GM23338 (cell line): ENCODE measurements around the gene GCN1. TPM values are rescaled to one million over a fixed set of nuclear protein-coding genes. Genes with fewer than 3 reads are reported as not detected.

Source experiments
- ATAC-seq: fragments of 200-7000 bp; cut with Tn5 transposase; 3 replicates; pipeline ENCODE4 v1.9.1; 2020
- DNase-seq: peaks from one replicate; pipeline ENCODE4 v3.0.0-alpha.2; 2015; ENCODE audit warnings: low spot score
- H2AFZ ChIP-seq: fragments of 200-600 bp; sonication (generic); 2 replicates; pipeline ENCODE4 v1.8.0; 2016; ENCODE audit warnings: antibody characterized with exemption, mild to moderate bottlenecking, moderate library complexity
- H3F3A ChIP-seq: fragments of 200-600 bp; sonication (generic); replicated peaks from 2 replicates; pipeline ENCODE4 v1.8.0; 2017; ENCODE audit warnings: antibody characterized with exemption, mixed run types, low read depth
- H3K27ac ChIP-seq: fragments of 200-600 bp; sonication (generic); 2 replicates; pipeline ENCODE4 v1.6.1; 2016; ENCODE audit warnings: low read depth
- H3K27me3 ChIP-seq: fragments of 200-600 bp; sonication (generic); 2 replicates; pipeline ENCODE4 v1.8.0; 2016; ENCODE audit warnings: mild to moderate bottlenecking, mixed run types, moderate library complexity; ENCODE audit not compliant: insufficient read depth
- H3K36me3 ChIP-seq: fragments of 200-600 bp; sonication (generic); 2 replicates; pipeline ENCODE4 v1.8.0; 2016; ENCODE audit warnings: mild to moderate bottlenecking; ENCODE audit not compliant: insufficient read depth
- H3K4me1 ChIP-seq: fragments of 200-600 bp; sonication (generic); 2 replicates; pipeline ENCODE4 v1.8.0; 2016; ENCODE audit warnings: mild to moderate bottlenecking, moderate library complexity; ENCODE audit not compliant: insufficient read depth
- H3K4me2 ChIP-seq: fragments of 200-600 bp; sonication (generic); 2 replicates; pipeline ENCODE4 v1.7.1; 2017; ENCODE audit warnings: mixed run types
- H3K4me3 ChIP-seq: fragments of 200-600 bp; sonication (generic); 2 replicates; pipeline ENCODE4 v1.6.1; 2016; ENCODE audit warnings: mixed run types
- H3K79me2 ChIP-seq: fragments of 200-600 bp; sonication (generic); replicated peaks from 2 replicates; pipeline ENCODE4 v1.8.0; 2017; ENCODE audit warnings: mild to moderate bottlenecking; ENCODE audit not compliant: insufficient read depth
- H3K9me2 ChIP-seq: fragments of 200-600 bp; sonication (generic); 2 replicates; pipeline ENCODE4 v1.8.0; 2017; ENCODE audit not compliant: insufficient read depth
- H4K20me1 ChIP-seq: fragments of 200-600 bp; sonication (generic); replicated peaks from 2 replicates; pipeline ENCODE4 v1.8.0; 2017; ENCODE audit warnings: mild to moderate bottlenecking; ENCODE audit not compliant: insufficient read depth
- H3K27ac Mint-ChIP-seq: 2 replicates; pipeline ENCODE4 v1.8.0; 2020; ENCODE audit warnings: inconsistent platforms, mild to moderate bottlenecking, moderate library complexity, mixed read lengths
- H3K27me3 Mint-ChIP-seq: 3 replicates; pipeline ENCODE4 v1.8.0; 2022; ENCODE audit warnings: low read depth, mild to moderate bottlenecking, moderate library complexity, mixed read lengths, inconsistent platforms; ENCODE audit not compliant: insufficient read depth, poor library complexity
- H3K36me3 Mint-ChIP-seq: 3 replicates; pipeline ENCODE4 v1.8.0; 2021; ENCODE audit warnings: low read depth, mild to moderate bottlenecking, inconsistent platforms, moderate library complexity, mixed read lengths
- H3K4me1 Mint-ChIP-seq: 3 replicates; pipeline ENCODE4 v1.8.0; 2020; ENCODE audit warnings: mild to moderate bottlenecking, inconsistent platforms, mixed read lengths
- H3K4me3 Mint-ChIP-seq: 3 replicates; pipeline ENCODE4 v1.8.0; 2021; ENCODE audit warnings: moderate library complexity, mild to moderate bottlenecking, inconsistent platforms, mixed read lengths
- H3K9me3 Mint-ChIP-seq: 3 replicates; pipeline ENCODE4 v1.8.0; 2020; ENCODE audit warnings: moderate library complexity, mild to moderate bottlenecking, inconsistent platforms, mixed read lengths
- EZH2phosphoT487 ChIP-seq: fragments of 200-600 bp; sonication (generic); IDR thresholded peaks from one replicate; pipeline ENCODE4 v1.8.1; 2018; ENCODE audit warnings: antibody characterized with exemption; ENCODE audit not compliant: unreplicated experiment
- JUNB ChIP-seq: IDR thresholded peaks from one replicate; pipeline ENCODE4 v1.6.1; 2016; ENCODE audit warnings: antibody characterized with exemption; ENCODE audit not compliant: unreplicated experiment
- NANOG ChIP-seq: IDR thresholded peaks from 2 replicates; pipeline ENCODE4 v1.6.1; 2016; ENCODE audit warnings: antibody characterized with exemption, borderline replicate concordance
- POLR2AphosphoS5 ChIP-seq: IDR thresholded peaks from 2 replicates; pipeline ENCODE4 v1.6.1; 2016; ENCODE audit warnings: antibody characterized with exemption, low read depth
- ZNF114 ChIP-seq: fragments of 250-450 bp; sonication (Bioruptor Pico); IDR thresholded peaks from 2 replicates; pipeline ENCODE4 v1.5.0; 2020; ENCODE audit warnings: mild to moderate bottlenecking, moderate library complexity
- ZNF331 ChIP-seq: fragments of 250-450 bp; sonication (Bioruptor Pico); IDR thresholded peaks from 2 replicates; pipeline ENCODE4 v1.5.0; 2020; ENCODE audit warnings: low read depth, mild to moderate bottlenecking, moderate library complexity
- polyA plus RNA-seq: library from polyadenylated mRNA; unstranded; fragments of >200 nt; fragmentation: Nextera tagmentation; extraction: Ambion mirVana; gene quantifications from 2 replicates; pipeline ENCODE4 v1.2.1, GENCODE V29; 2016
- total RNA-seq: library from RNA; depleted of rRNA; stranded (reverse); fragments of >200 nt; shearing (Covaris generic); gene quantifications from 2 replicates; pipeline ENCODE4 v1.2.3, GENCODE V29; 2014
- TF ChIP-seq, protein P1 (sequence below): fragments of 250-450 bp; sonication (Bioruptor Pico); IDR thresholded peaks from 2 replicates; pipeline ENCODE4 v1.5.0; 2020; ENCODE audit warnings: mild to moderate bottlenecking, moderate library complexity
- TF ChIP-seq, protein P2 (sequence below): IDR thresholded peaks from 2 replicates; pipeline ENCODE4 v1.6.1; 2016; ENCODE audit warnings: antibody characterized with exemption

Gene GCN1
- total and polyA plus RNA-seq, 2 experiments from 2014 or later = 18.0 to 177 TPM

DNA sequence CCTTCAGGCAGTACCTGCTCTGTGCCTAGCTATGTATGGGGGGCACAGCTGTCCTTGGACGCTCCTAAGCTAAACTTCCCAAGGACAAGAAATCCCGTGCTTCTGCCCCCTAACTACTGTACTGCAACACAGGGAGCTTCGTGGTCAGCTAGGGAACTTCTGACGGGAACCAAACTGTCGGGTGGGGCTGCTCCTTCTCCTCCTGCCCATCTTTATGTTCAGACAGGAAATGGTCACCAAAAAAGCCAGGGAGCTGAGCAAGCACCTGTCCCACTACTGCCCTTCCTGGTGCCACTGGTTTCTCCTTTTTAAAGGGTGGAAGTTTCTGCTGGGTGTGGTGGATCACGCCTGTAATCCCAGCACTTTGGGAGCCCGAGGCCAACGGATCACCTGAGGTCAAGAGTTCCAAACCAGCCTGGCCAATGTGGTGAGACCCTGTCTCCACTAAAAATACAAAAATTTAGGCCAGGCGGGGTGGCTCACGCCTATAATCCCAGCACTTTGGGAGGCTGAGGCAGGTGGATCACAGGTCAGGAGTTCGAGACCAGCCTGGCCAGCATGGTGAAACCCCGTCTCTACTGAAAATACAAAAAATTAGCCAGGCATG, 44.4 kb upstream of the GCN1 start (continued):
- TF ChIP-seq, protein P1, sequence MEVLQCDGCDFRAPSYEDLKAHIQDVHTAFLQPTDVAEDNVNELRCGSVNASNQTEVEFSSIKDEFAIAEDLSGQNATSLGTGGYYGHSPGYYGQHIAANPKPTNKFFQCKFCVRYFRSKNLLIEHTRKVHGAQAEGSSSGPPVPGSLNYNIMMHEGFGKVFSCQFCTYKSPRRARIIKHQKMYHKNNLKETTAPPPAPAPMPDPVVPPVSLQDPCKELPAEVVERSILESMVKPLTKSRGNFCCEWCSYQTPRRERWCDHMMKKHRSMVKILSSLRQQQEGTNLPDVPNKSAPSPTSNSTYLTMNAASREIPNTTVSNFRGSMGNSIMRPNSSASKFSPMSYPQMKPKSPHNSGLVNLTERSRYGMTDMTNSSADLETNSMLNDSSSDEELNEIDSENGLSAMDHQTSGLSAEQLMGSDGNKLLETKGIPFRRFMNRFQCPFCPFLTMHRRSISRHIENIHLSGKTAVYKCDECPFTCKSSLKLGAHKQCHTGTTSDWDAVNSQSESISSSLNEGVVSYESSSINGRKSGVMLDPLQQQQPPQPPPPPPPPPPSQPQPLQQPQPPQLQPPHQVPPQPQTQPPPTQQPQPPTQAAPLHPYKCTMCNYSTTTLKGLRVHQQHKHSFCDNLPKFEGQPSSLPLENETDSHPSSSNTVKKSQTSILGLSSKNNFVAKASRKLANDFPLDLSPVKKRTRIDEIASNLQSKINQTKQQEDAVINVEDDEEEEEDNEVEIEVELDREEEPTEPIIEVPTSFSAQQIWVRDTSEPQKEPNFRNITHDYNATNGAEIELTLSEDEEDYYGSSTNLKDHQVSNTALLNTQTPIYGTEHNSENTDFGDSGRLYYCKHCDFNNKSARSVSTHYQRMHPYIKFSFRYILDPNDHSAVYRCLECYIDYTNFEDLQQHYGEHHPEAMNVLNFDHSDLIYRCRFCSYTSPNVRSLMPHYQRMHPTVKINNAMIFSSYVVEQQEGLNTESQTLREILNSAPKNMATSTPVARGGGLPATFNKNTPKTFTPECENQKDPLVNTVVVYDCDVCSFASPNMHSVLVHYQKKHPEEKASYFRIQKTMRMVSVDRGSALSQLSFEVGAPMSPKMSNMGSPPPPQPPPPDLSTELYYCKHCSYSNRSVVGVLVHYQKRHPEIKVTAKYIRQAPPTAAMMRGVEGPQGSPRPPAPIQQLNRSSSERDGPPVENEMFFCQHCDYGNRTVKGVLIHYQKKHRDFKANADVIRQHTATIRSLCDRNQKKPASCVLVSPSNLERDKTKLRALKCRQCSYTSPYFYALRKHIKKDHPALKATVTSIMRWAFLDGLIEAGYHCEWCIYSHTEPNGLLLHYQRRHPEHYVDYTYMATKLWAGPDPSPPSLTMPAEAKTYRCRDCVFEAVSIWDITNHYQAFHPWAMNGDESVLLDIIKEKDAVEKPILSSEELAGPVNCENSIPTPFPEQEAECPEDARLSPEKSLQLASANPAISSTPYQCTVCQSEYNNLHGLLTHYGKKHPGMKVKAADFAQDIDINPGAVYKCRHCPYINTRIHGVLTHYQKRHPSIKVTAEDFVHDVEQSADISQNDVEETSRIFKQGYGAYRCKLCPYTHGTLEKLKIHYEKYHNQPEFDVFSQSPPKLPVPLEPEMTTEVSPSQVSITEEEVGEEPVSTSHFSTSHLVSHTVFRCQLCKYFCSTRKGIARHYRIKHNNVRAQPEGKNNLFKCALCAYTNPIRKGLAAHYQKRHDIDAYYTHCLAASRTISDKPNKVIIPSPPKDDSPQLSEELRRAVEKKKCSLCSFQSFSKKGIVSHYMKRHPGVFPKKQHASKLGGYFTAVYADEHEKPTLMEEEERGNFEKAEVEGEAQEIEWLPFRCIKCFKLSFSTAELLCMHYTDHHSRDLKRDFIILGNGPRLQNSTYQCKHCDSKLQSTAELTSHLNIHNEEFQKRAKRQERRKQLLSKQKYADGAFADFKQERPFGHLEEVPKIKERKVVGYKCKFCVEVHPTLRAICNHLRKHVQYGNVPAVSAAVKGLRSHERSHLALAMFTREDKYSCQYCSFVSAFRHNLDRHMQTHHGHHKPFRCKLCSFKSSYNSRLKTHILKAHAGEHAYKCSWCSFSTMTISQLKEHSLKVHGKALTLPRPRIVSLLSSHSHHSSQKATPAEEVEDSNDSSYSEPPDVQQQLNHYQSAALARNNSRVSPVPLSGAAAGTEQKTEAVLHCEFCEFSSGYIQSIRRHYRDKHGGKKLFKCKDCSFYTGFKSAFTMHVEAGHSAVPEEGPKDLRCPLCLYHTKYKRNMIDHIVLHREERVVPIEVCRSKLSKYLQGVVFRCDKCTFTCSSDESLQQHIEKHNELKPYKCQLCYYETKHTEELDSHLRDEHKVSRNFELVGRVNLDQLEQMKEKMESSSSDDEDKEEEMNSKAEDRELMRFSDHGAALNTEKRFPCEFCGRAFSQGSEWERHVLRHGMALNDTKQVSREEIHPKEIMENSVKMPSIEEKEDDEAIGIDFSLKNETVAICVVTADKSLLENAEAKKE (CRISPR knock-in tag) = no peak
- TF ChIP-seq ZNF114 (CRISPR knock-in tag) = no peak

GRCh38 chr12:120238217-120238616, 43.7 kb upstream of the GCN1 start:
- H3K4me3 Mint-ChIP-seq = no peak overlapping the region
- Histone ChIP-seq H3K79me2 (peaks cover 91% of the 10 kb centered on the region), H3K4me2 (no peak overlapping the region)
- TF ChIP-seq, protein P2, sequence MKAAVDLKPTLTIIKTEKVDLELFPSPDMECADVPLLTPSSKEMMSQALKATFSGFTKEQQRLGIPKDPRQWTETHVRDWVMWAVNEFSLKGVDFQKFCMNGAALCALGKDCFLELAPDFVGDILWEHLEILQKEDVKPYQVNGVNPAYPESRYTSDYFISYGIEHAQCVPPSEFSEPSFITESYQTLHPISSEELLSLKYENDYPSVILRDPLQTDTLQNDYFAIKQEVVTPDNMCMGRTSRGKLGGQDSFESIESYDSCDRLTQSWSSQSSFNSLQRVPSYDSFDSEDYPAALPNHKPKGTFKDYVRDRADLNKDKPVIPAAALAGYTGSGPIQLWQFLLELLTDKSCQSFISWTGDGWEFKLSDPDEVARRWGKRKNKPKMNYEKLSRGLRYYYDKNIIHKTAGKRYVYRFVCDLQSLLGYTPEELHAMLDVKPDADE = no peak
- TF ChIP-seq NANOG (no peak), POLR2AphosphoS5 (no peak), EZH2phosphoT487 (no peak), ZNF331 (CRISPR knock-in tag) (no peak), JUNB (no peak)
- TF ChIP-seq, protein P1 (CRISPR knock-in tag) = no peak

More at GRCh38 chr12:120238217-120238616, 43.7 kb upstream of the GCN1 start:
- Mint-ChIP-seq H3K27ac (no peak overlapping the region), H3K9me3 (no peaks in the 10 kb centered on the region), H3K27me3 (peaks cover 18% of the 10 kb centered on the region), H3K4me1 (peaks cover 67% of the 10 kb centered on the region), H3K36me3 (no peaks in the 10 kb centered on the region; the same call in 2 of the 3 replicates)
- Histone ChIP-seq H3K36me3 (no peaks in the 10 kb centered on the region; the same call in 1 of the 2 replicates), H3K27ac (0 out of 2 replicates have a peak overlapping the region, but pooled peaks have one; percentile 19), H3K27me3 (no peaks in the 10 kb centered on the region), H3F3A (peaks cover 13% of the 10 kb centered on the region; the same call in 1 of the 2 replicates), H3K4me1 (peaks cover 44% of the 10 kb centered on the region), H2AFZ (no peak overlapping the region), H4K20me1 (peaks cover 20% of the 10 kb centered on the region), H3K9me2 (no peaks in the 10 kb centered on the region), H3K4me3 (no peak overlapping the region)
- DNase-seq = no peak
- ATAC-seq = no peak
